LNCaP clone FGC (cell line): ENCODE results near the gene DHX8.
"Not testable (repeated sequence)": the region's sequence is repeated elsewhere in the genome, so short reads cannot be mapped to it uniquely, and the experiment has no call there.

ENCODE experiments used
- DNase-seq: peaks from one replicate; pipeline ENCODE4 v3.0.0-alpha.2; 2011; ENCODE audit warnings: low read depth
- H3K4me3 ChIP-seq: 2 replicates; pipeline ENCODE4 v1.5.1; 2011; ENCODE audit warnings: mild to moderate bottlenecking, low read depth, low read length, control low read depth
- CTCF ChIP-seq: IDR thresholded peaks from 2 replicates; pipeline ENCODE4 v1.5.1; 2012; ENCODE audit warnings: mild to moderate bottlenecking; ENCODE audit not compliant: control insufficient read depth, insufficient read depth; ENCODE audit errors: extremely low read depth

Gene DHX8

GRCh38 chr17:43475494-43476089 is 8.2 kb upstream of the DHX8 start:
- no peak for TF ChIP-seq CTCF
- H3K4me3 ChIP-seq: no peak overlapping the region
- no peak for DNase-seq

GRCh38 chr17:43476306-43476705 is 7.5 kb upstream of the DHX8 start:
- H3K4me3 ChIP-seq, DNase-seq: not testable (repeated sequence)

- no peak overlapping the region for H3K4me3 ChIP-seq
- DNase-seq: no peak
- TF ChIP-seq CTCF: no peak
These were observed 5.7 kb upstream of the DHX8 start for GRCh38 chr17:43477832-43478634.

- TF ChIP-seq CTCF: no peak
- H3K4me3 ChIP-seq: no peak overlapping the region
- DNase-seq: no peak
These were observed 3.8 kb upstream of the DHX8 start for GRCh38 chr17:43479948-43480347.

GRCh38 chr17:43482103-43483012 is 1.4 kb upstream of the DHX8 start:
- no peak for TF ChIP-seq CTCF
- no peak overlapping the region for H3K4me3 ChIP-seq
- no peak for DNase-seq

- no peak for TF ChIP-seq CTCF
- no peak for DNase-seq
- no peak overlapping the region for H3K4me3 ChIP-seq
These were observed 6.8 kb downstream of the DHX8 start for GRCh38 chr17:43490621-43491020.

GRCh38 chr17:43509440-43509839 is 25.7 kb downstream of the DHX8 start:
- not testable (repeated sequence) for DNase-seq

GRCh38 chr17:43511199-43511598 is 27.4 kb downstream of the DHX8 start:
- DNase-seq: not testable (repeated sequence)

More at GRCh38 chr17:43509440-43509839, 25.7 kb downstream of the DHX8 start:
- not testable (repeated sequence) for H3K4me3 ChIP-seq

More at GRCh38 chr17:43511199-43511598, 27.4 kb downstream of the DHX8 start:
- H3K4me3 ChIP-seq: not testable (repeated sequence)
